ENCODE measurements around the gene AQP5. TPM values are rescaled to one million over a fixed set of nuclear protein-coding genes. Genes with fewer than 3 reads are reported as not detected.

AQP5 gene
- polyA plus RNA-seq, 3 donors, result not detected

- Histone ChIP-seq H2AFZ (ENCODE audit: insufficient read depth, low read depth, low read length, poor library complexity, severe bottlenecking) (peak overlapping the region; percentile 73), H3K9ac (ENCODE audit: insufficient read depth, low read length, poor library complexity, severe bottlenecking) (no peak overlapping the region), H3K79me2 (ENCODE audit: insufficient read depth, low read length) (no peaks in the 10 kb centered on the region), H3K27ac (ENCODE audit: low read depth in 1 of 2, low read length in 2 of 2) (no peak overlapping the region), H3K27me3 (ENCODE audit: control insufficient read depth in 2 of 2, insufficient read depth in 2 of 2, low read length in 2 of 2) (peaks cover 0 to 54% of the 10 kb centered on the region in 2 donors), H4K20me1 (ENCODE audit: insufficient read depth, low read length) (no peaks in the 10 kb centered on the region), H3K4me3 (replicated peaks in 1 of 3; ENCODE audit: low read depth in 2 of 3, low read length in 3 of 3) (no peak overlapping the region), H3K4me1 (ENCODE audit: control insufficient read depth in 1 of 2, insufficient read depth in 2 of 2, low read length in 2 of 2) (peaks cover 27 to 33% of the 10 kb centered on the region in 2 donors), H3K9me3 (replicated peaks in 1 of 2; ENCODE audit: control insufficient read depth in 1 of 2, insufficient read depth in 1 of 2, low read length in 2 of 2) (no peaks in the 10 kb centered on the region), H3K4me2 (replicated peaks; ENCODE audit: extremely low read depth, low read length, poor library complexity, severe bottlenecking) (no peak overlapping the region), H3K36me3 (replicated peaks in 1 of 2; ENCODE audit: control insufficient read depth in 1 of 2, insufficient read depth in 2 of 2, low read length in 2 of 2) (no peaks in the 10 kb centered on the region)
- Mint-ChIP-seq H3K27me3 (ENCODE audit: low read depth in 3 of 3) (peaks cover 49 to 70% (median 59%) of the 10 kb centered on the region in 3 donors), H3K4me3 (peak overlapping the region in 1 of 2 donors; percentile 92), H3K27ac (no peak overlapping the region), H3K4me1 (peaks cover 50% of the 10 kb centered on the region), H3K9me3 (peaks cover 0 to 2% (median 0%) of the 10 kb centered on the region in 7 donors), H3K36me3 (no peaks in the 10 kb centered on the region)
- WGBS (ENCODE audit: insufficient coverage), result 90% methylated on average over 9 of the region's 9 CpGs
- TF ChIP-seq CTCF (IDR thresholded peaks at IDR 0.05), result no peak
- no peak for DNase-seq
- intact Hi-C loops (cut with micrococcal nuclease), result no loop called here
These were observed 15.6 kb upstream of the AQP5 start for GRCh38 chr12:49946086-49946485.

- Histone ChIP-seq H3K4me2 (replicated peaks; ENCODE audit: extremely low read depth, low read length, poor library complexity, severe bottlenecking) (no peak overlapping the region), H3K9ac (ENCODE audit: insufficient read depth, low read length, poor library complexity, severe bottlenecking) (no peak overlapping the region), H3K79me2 (ENCODE audit: insufficient read depth, low read length) (no peaks in the 10 kb centered on the region), H4K20me1 (ENCODE audit: insufficient read depth, low read length) (no peaks in the 10 kb centered on the region), H3K4me3 (replicated peaks in 1 of 3; ENCODE audit: low read depth in 2 of 3, low read length in 3 of 3) (no peak overlapping the region), H3K27ac (ENCODE audit: low read depth in 1 of 2, low read length in 2 of 2) (no peak overlapping the region), H3K27me3 (ENCODE audit: control insufficient read depth in 2 of 2, insufficient read depth in 2 of 2, low read length in 2 of 2) (peaks cover 0 to 58% of the 10 kb centered on the region in 2 donors), H3K4me1 (ENCODE audit: control insufficient read depth in 1 of 2, insufficient read depth in 2 of 2, low read length in 2 of 2) (peaks cover 27 to 34% of the 10 kb centered on the region in 2 donors), H2AFZ (ENCODE audit: insufficient read depth, low read depth, low read length, poor library complexity, severe bottlenecking) (no peak overlapping the region), H3K9me3 (replicated peaks in 1 of 2; ENCODE audit: control insufficient read depth in 1 of 2, insufficient read depth in 1 of 2, low read length in 2 of 2) (no peaks in the 10 kb centered on the region), H3K36me3 (replicated peaks in 1 of 2; ENCODE audit: control insufficient read depth in 1 of 2, insufficient read depth in 2 of 2, low read length in 2 of 2) (no peaks in the 10 kb centered on the region)
- WGBS (ENCODE audit: insufficient coverage), result 92% methylated on average over 3 of the region's 3 CpGs
- Mint-ChIP-seq H3K27me3 (ENCODE audit: low read depth in 3 of 3) (peaks cover 53 to 74% (median 63%) of the 10 kb centered on the region in 3 donors), H3K9me3 (peaks cover 0 to 2% (median 0%) of the 10 kb centered on the region in 7 donors), H3K4me3 (peak overlapping the region in 1 of 2 donors; percentile 92), H3K27ac (no peak overlapping the region), H3K4me1 (peaks cover 50% of the 10 kb centered on the region), H3K36me3 (no peaks in the 10 kb centered on the region)
- no peak for TF ChIP-seq CTCF (IDR thresholded peaks at IDR 0.05)
- DNase-seq, result no peak
- intact Hi-C loops (cut with micrococcal nuclease), result no loop called here
These were observed 15.2 kb upstream of the AQP5 start for GRCh38 chr12:49946497-49946896.

All from CD14-positive monocyte (primary cell).